A673 (cell line): ENCODE measurements around the gene PRLR. TPM values are rescaled to one million over a fixed set of nuclear protein-coding genes. Genes with fewer than 3 reads are reported as not detected.

ENCODE experiments used
- BruUV-seq: library from RNA; stranded (reverse); fragments of 400-500 nt; replicated peaks from 2 replicates; lab custom pipeline; 2021; lab: Mats Ljungman, UMichigan
- CTCF ChIA-PET: fragments of 300-600 bp; sonication (Branson Sonifier 250); formaldehyde crosslinking; loops from one replicate; lab custom pipeline; 2022; ENCODE audit warnings: antibody characterized with exemption; lab: Charles Lee
- POLR2A ChIA-PET: fragments of 300-600 bp; sonication (Branson Sonifier 250); formaldehyde crosslinking; loops from one replicate; lab custom pipeline; 2022; ENCODE audit warnings: antibody characterized with exemption; ENCODE audit not compliant: low non-redundant PET; lab: Charles Lee
- DNase-seq: peaks from one replicate; pipeline ENCODE4 v3.0.0-alpha.2; 2015; ENCODE audit warnings: low spot score
- H3K27ac ChIP-seq: fragments of 200-600 bp; sonication (generic); 2 replicates; pipeline ENCODE4 v1.5.1; 2016; ENCODE audit warnings: mixed run types, low read depth, mild to moderate bottlenecking, mixed read lengths, antibody characterized with exemption, low read length; ENCODE audit not compliant: poor library complexity, severe bottlenecking
- H3K27me3 ChIP-seq: fragments of 200-600 bp; sonication (generic); replicated peaks from 2 replicates; pipeline ENCODE4 v1.6.1; 2017; ENCODE audit warnings: mixed run types, low read depth, mild to moderate bottlenecking, mixed read lengths, antibody characterized with exemption, low read length; ENCODE audit not compliant: insufficient read depth, poor library complexity
- H3K36me3 ChIP-seq: fragments of 200-600 bp; sonication (generic); 2 replicates; pipeline ENCODE4 v1.6.1; 2016; ENCODE audit warnings: mixed run types, mild to moderate bottlenecking, mixed read lengths, antibody characterized with exemption, low read length; ENCODE audit not compliant: insufficient read depth, poor library complexity, severe bottlenecking
- H3K4me1 ChIP-seq: fragments of 200-600 bp; sonication (generic); 2 replicates; pipeline ENCODE4 v1.6.1; 2017; ENCODE audit warnings: mixed run types, mild to moderate bottlenecking, mixed read lengths, antibody characterized with exemption, low read length; ENCODE audit not compliant: insufficient read depth, poor library complexity, severe bottlenecking
- H3K4me3 ChIP-seq: fragments of 200-600 bp; sonication (generic); 2 replicates; pipeline ENCODE4 v1.5.1; 2016; ENCODE audit warnings: low read depth, mixed run types, mild to moderate bottlenecking, mixed read lengths, low read length; ENCODE audit not compliant: poor library complexity, severe bottlenecking
- H3K9me3 ChIP-seq: fragments of 200-600 bp; sonication (generic); 2 replicates; pipeline ENCODE4 v1.6.1; 2016; ENCODE audit warnings: mixed run types, low read depth, mild to moderate bottlenecking, mixed read lengths, antibody characterized with exemption, low read length; ENCODE audit not compliant: poor library complexity, severe bottlenecking
- CTCF ChIP-seq: fragments of 300-800, 200-600 bp; sonication (generic); conservative IDR thresholded peaks from 2 replicates; pipeline ENCODE4 v1.5.1; 2017; ENCODE audit warnings: low read depth, mild to moderate bottlenecking, antibody characterized with exemption, low read length, moderate library complexity, mixed read lengths
- EZH2 ChIP-seq: fragments of 200-600 bp; sonication (generic); IDR thresholded peaks from 2 replicates; pipeline ENCODE4 v1.6.1; 2017; ENCODE audit warnings: borderline replicate concordance, low read depth, mild to moderate bottlenecking, mixed read lengths, antibody characterized with exemption, low read length; ENCODE audit not compliant: poor library complexity, severe bottlenecking
- intact Hi-C: fragments of 100-400 bp; cut with micrococcal nuclease; formaldehyde crosslinking; loops from one replicate; pipeline ENCODE4 v1.10.0; 2022; ENCODE audit not compliant: unreplicated experiment
- total RNA-seq: library from RNA; stranded (reverse); gene quantifications from 2 replicates; pipeline ENCODE4 v1.2.3, GENCODE V29; 2021

Gene PRLR
- total RNA-seq, 1 experiment from 2014 or later: not detected

GRCh38 chr5:35266276-35266675, 36.0 kb upstream of the PRLR start:
- BruUV-seq: no TSS peak
- H3K36me3 ChIP-seq: no peaks in the 10 kb centered on the region
- ChIA-PET CTCF (no interaction called here), POLR2A (no interaction called here)
- H3K27me3 ChIP-seq: no peaks in the 10 kb centered on the region
- TF ChIP-seq CTCF: no peak
- TF ChIP-seq EZH2: no peak
- no peaks in the 10 kb centered on the region for H3K4me1 ChIP-seq
- H3K4me3 ChIP-seq: no peak overlapping the region
- intact Hi-C loops: no loop called here
- no peak for DNase-seq
- no peak overlapping the region for H3K27ac ChIP-seq
- no peaks in the 10 kb centered on the region for H3K9me3 ChIP-seq

- no TSS peak for BruUV-seq
- CTCF ChIA-PET: no interaction called here
- no peak for TF ChIP-seq EZH2
- TF ChIP-seq CTCF: no peak
Observed at GRCh38 chr5:35264509-35264908, 34.2 kb upstream of the PRLR start.

GRCh38 chr5:35263266-35263877, 33.1 kb upstream of the PRLR start:
- Histone ChIP-seq H3K36me3 (no peaks in the 10 kb centered on the region), H3K27ac (no peak overlapping the region), H3K9me3 (no peaks in the 10 kb centered on the region), H3K27me3 (no peaks in the 10 kb centered on the region), H3K4me1 (no peaks in the 10 kb centered on the region), H3K4me3 (no peak overlapping the region)
- TF ChIP-seq EZH2 (no peak), CTCF (no peak)
- no peak for DNase-seq
- ChIA-PET CTCF (no interaction called here), POLR2A (no interaction called here)
- no TSS peak for BruUV-seq
- intact Hi-C loops: no loop called here

More at GRCh38 chr5:35264509-35264908, 34.2 kb upstream of the PRLR start:
- no peak for DNase-seq
- H3K4me3 ChIP-seq: no peak overlapping the region
- H3K4me1 ChIP-seq: no peaks in the 10 kb centered on the region
- no peaks in the 10 kb centered on the region for H3K27me3 ChIP-seq
- H3K9me3 ChIP-seq: no peaks in the 10 kb centered on the region
- no peaks in the 10 kb centered on the region for H3K36me3 ChIP-seq
- POLR2A ChIA-PET: no interaction called here
- intact Hi-C loops: no loop called here
- H3K27ac ChIP-seq: no peak overlapping the region
